ENCODE results near the gene TCF12. TPM values are rescaled to one million over a fixed set of nuclear protein-coding genes. Genes with fewer than 3 reads are reported as not detected.

TCF12 gene
- total RNA-seq, 4 donors from 2014 or later: 105 to 446 (median 180) TPM

GRCh38 chr15:56981160-56981559, 62.7 kb downstream of the TCF12 start:
- 78 to 91% methylated on average over 3 of the region's 3 CpGs for WGBS, 2 donors (ENCODE audit: low coverage in 1 of 2)
- no peaks in the 10 kb centered on the region for H3K36me3 ChIP-seq

GRCh38 chr15:56982987-56983386, 64.5 kb downstream of the TCF12 start:
- no peaks in the 10 kb centered on the region for H3K36me3 ChIP-seq
- intact Hi-C loops (cut with DNase I; ENCODE audit: low total_unique reads) (no loop called here), in situ Hi-C loops (cut with MboI; ENCODE audit: low pct_ligation_motif_present in 1 of 4, low pct_unique_long_range_greater_than_20kb in 1 of 4, low sequenced_read_pairs in 3 of 4) (no loop called here)
- TF ChIP-seq POLR2AphosphoS5 (IDR thresholded peaks at IDR 0.05) (no peak), POLR2A (IDR thresholded peaks at IDR 0.05) (no peak)
- H3K4me1 ChIP-seq: peaks cover 14 to 60% (median 26%) of the 10 kb centered on the region in 4 donors
- no peaks in the 10 kb centered on the region for H3K9me3 ChIP-seq
- H3K4me3 ChIP-seq: no peak overlapping the region
- WGBS, 2 donors (ENCODE audit: low coverage in 1 of 2): 77 to 80% methylated on average over 1 of the region's 1 CpG
- H3K27me3 ChIP-seq: no peaks in the 10 kb centered on the region
- H3K27ac ChIP-seq: no peak overlapping the region
- DNase-seq: no peak

More at GRCh38 chr15:56981160-56981559, 62.7 kb downstream of the TCF12 start:
- Histone ChIP-seq H3K4me1 (peaks cover 14 to 44% (median 24%) of the 10 kb centered on the region in 4 donors), H3K27ac (no peak overlapping the region), H3K27me3 (no peaks in the 10 kb centered on the region), H3K9me3 (no peaks in the 10 kb centered on the region), H3K4me3 (no peak overlapping the region)
- TF ChIP-seq CTCF (IDR thresholded peaks at IDR 0.05) (no peak), POLR2A (IDR thresholded peaks at IDR 0.05) (no peak), POLR2AphosphoS5 (IDR thresholded peaks at IDR 0.05) (no peak), EP300 (IDR thresholded peaks at IDR 0.05; ENCODE audit: low read depth) (no peak)
- in situ Hi-C loops (cut with MboI; ENCODE audit: low pct_ligation_motif_present in 1 of 4, low pct_unique_long_range_greater_than_20kb in 1 of 4, low sequenced_read_pairs in 3 of 4): no loop called here
- intact Hi-C loops (cut with DNase I; ENCODE audit: low total_unique reads): no loop called here
- DNase-seq: no peak

GRCh38 chr15:56984681-56985481, 66.4 kb downstream of the TCF12 start:
- TF ChIP-seq CTCF (IDR thresholded peaks at IDR 0.05) (no peak), POLR2AphosphoS5 (IDR thresholded peaks at IDR 0.05) (no peak), EP300 (IDR thresholded peaks at IDR 0.05; ENCODE audit: low read depth) (no peak), POLR2A (IDR thresholded peaks at IDR 0.05) (no peak)
- Histone ChIP-seq H3K4me1 (peaks cover 13 to 70% (median 29%) of the 10 kb centered on the region in 4 donors), H3K27ac (peak overlapping the region in 2 of 4 donors; percentile 13 to 24), H3K9me3 (no peaks in the 10 kb centered on the region), H3K4me3 (no peak overlapping the region), H3K27me3 (no peaks in the 10 kb centered on the region), H3K36me3 (no peaks in the 10 kb centered on the region)
- no peak for DNase-seq
- in situ Hi-C loops (cut with MboI; ENCODE audit: low pct_ligation_motif_present in 1 of 4, low pct_unique_long_range_greater_than_20kb in 1 of 4, low sequenced_read_pairs in 3 of 4) (no loop called here), intact Hi-C loops (cut with DNase I; ENCODE audit: low total_unique reads) (no loop called here)
- WGBS, 2 donors (ENCODE audit: low coverage in 1 of 2): 50 to 58% methylated on average over 3 of the region's 3 CpGs

GRCh38 chr15:56985856-56986255, 67.4 kb downstream of the TCF12 start:
- no peak for DNase-seq
- WGBS, 2 donors (ENCODE audit: low coverage in 1 of 2): 71 to 88% methylated on average over 1 of the region's 1 CpG
- Histone ChIP-seq H3K27me3 (no peaks in the 10 kb centered on the region), H3K36me3 (no peaks in the 10 kb centered on the region), H3K9me3 (no peaks in the 10 kb centered on the region), H3K27ac (peak overlapping the region in 1 of 4 donors; percentile 13), H3K4me1 (peaks cover 7 to 63% (median 27%) of the 10 kb centered on the region in 4 donors), H3K4me3 (no peak overlapping the region)
- TF ChIP-seq POLR2AphosphoS5 (IDR thresholded peaks at IDR 0.05): no peak
- in situ Hi-C loops (cut with MboI; ENCODE audit: low pct_ligation_motif_present in 1 of 4, low pct_unique_long_range_greater_than_20kb in 1 of 4, low sequenced_read_pairs in 3 of 4): no loop called here
- intact Hi-C loops (cut with DNase I; ENCODE audit: low total_unique reads): no loop called here

- no peaks in the 10 kb centered on the region for H3K36me3 ChIP-seq
- no peak overlapping the region for H3K27ac ChIP-seq
- H3K9me3 ChIP-seq: no peaks in the 10 kb centered on the region
- no peak for TF ChIP-seq POLR2AphosphoS5 (IDR thresholded peaks at IDR 0.05)
- TF ChIP-seq POLR2A (IDR thresholded peaks at IDR 0.05): no peak
- no peak for TF ChIP-seq CTCF (IDR thresholded peaks at IDR 0.05)
- TF ChIP-seq EP300 (IDR thresholded peaks at IDR 0.05; ENCODE audit: low read depth): no peak
- H3K4me1 ChIP-seq: peaks cover 7 to 57% (median 27%) of the 10 kb centered on the region in 4 donors
- DNase-seq: no peak
- 60 to 81% methylated on average over 1 to 3 of the region's 3 CpGs for WGBS, 2 donors (ENCODE audit: low coverage in 1 of 2)
- H3K4me3 ChIP-seq: no peak overlapping the region
- no peaks in the 10 kb centered on the region for H3K27me3 ChIP-seq
- in situ Hi-C loops (cut with MboI; ENCODE audit: low pct_ligation_motif_present in 1 of 4, low pct_unique_long_range_greater_than_20kb in 1 of 4, low sequenced_read_pairs in 3 of 4): no loop called here
- intact Hi-C loops (cut with DNase I; ENCODE audit: low total_unique reads): no loop called here
These were observed 68.8 kb downstream of the TCF12 start for GRCh38 chr15:56987286-56987685.

Measured in transverse colon (tissue), 4 donors.